Stimulated activated effector memory CD8-positive, alpha-beta T cell treated with anti-CD3 and anti-CD28 coated beads, Interleukin-12 subunit alpha, Interleukin-12 subunit beta, amount 100 ng/mL, for 72 hours (primary cell): ENCODE measurements around the gene MESD.
A peak's percentile ranks its signal among the peaks of the same experiment; 100 is the strongest.

Experiments used
- ATAC-seq: fragments of 150-1000 bp; cut with Tn5 transposase; 2 replicates; pipeline ENCODE4 v1.10.0; 2021
- DNase-seq, 2 donors: peaks; one replicate each; pipeline ENCODE4 v3.0.0; 2021 to 2022; ENCODE audit warnings: low spot score in 2 of 2
- H3K27ac Mint-ChIP-seq: one replicate; pipeline ENCODE4 v1.8.0; 2022; ENCODE audit warnings: mild to moderate bottlenecking, mixed read lengths
- H3K36me3 Mint-ChIP-seq: one replicate; pipeline ENCODE4 v1.8.0; 2022; ENCODE audit warnings: mild to moderate bottlenecking, mixed read lengths
- H3K4me1 Mint-ChIP-seq: one replicate; pipeline ENCODE4 v1.8.0; 2022; ENCODE audit warnings: mixed read lengths
- H3K4me3 Mint-ChIP-seq: one replicate; pipeline ENCODE4 v1.8.0; 2022; ENCODE audit warnings: mild to moderate bottlenecking, mixed read lengths
- H3K9me3 Mint-ChIP-seq: one replicate; pipeline ENCODE4 v1.8.0; 2022; ENCODE audit warnings: mixed read lengths

Gene MESD

DNA sequence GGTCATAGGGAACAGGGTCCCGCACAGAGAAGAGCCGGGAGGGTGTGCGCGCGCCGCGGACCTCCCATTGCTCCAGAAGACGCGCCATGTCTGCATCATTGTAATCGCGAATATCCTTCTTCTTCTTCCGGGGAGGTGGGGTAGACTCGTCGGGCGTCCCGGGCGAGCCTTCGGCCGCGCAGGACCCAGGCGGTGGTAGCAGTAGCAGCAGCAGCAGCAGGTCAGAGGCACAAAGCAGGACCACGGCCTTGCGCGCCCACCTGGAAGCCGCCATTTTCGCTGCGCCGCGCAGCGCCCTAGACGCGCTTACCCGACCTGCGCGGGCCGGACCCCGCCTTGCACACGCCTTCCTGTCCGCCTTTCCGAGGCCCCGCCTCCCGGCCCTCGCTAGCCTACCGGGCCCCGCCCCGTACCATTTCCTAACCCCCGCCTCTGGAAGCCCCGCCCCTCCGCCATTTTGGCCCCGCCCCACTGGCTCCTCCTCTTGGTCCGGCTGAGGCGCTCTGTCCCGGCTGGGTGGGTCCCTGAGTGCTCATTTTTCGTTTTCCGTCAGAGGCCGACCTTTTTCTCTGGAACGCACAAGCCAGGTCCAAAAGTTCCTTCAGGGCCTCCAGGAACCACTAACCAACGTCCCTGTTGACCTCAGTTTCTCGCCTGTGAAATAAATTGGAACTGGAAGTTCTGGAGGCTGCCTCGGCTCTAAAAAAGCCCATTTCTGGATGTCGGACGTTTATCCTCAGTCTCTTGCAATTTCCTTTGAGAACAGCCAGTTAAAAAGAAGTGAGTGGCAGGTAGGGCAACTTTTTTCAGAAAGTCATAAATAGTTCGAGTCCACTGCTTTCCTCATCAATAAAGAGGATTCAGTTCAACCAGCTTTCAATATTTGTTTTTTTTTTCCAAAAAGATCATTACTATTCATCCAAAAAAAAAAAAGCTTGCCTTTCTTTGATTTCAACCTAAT is at the start of gene MESD:
Gene MESD (minus strand): TSS at position 302 of the 961 bp plus-strand sequence. CDS start 28 bp downstream, at position 274.
- H3K4me3 Mint-ChIP-seq, result peak within 1 kb of the TSS; percentile 97
- DNase-seq (peak; percentile 92 to 95), ATAC-seq (peak; percentile 99)
- H3K4me1 Mint-ChIP-seq, result peaks cover 52% of the 10 kb centered on the region
- no peaks in the 10 kb centered on the region for H3K9me3 Mint-ChIP-seq
- peak within 1 kb of the TSS; percentile 96 for H3K27ac Mint-ChIP-seq
- peaks cover 27% of the 10 kb centered on the region for H3K36me3 Mint-ChIP-seq

DNA sequence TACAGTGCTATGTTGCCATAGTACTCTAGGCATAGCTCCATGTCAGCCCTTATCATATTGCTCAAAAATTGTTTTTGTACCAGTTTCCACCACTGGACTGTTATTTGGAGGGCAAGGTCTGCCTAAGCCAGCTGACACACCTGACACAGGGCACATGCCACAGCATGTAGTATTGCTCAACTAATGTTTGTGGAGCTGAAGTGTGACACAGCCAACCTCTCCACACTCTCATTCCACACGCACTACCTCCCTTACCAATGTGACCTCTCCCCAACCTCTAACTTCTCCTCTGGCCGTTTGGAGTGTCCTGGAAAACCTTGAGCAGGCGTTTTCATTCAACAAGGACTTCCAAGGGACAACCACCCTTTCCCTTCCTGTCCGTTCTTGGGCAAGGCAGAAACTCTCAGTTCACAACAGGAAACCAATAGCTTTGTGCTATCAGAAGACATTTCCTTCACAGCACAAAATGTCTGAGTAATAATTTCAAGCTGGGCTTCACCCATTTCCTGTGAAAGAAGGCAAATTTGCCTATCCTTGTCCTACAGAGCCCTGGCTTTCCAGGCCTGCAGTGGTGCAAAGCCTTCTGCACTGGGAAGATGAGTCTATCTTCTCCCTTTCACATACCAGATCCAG is 49.5 kb upstream of the MESD start:
- DNase-seq, result no peak
- peaks cover 8% of the 10 kb centered on the region for H3K4me1 Mint-ChIP-seq
- peak overlapping the region; percentile 60 for H3K27ac Mint-ChIP-seq
- no peaks in the 10 kb centered on the region for H3K36me3 Mint-ChIP-seq
- H3K9me3 Mint-ChIP-seq, result no peaks in the 10 kb centered on the region
- ATAC-seq, result peak; percentile 61
- H3K4me3 Mint-ChIP-seq, result peak overlapping the region; percentile 8

DNA sequence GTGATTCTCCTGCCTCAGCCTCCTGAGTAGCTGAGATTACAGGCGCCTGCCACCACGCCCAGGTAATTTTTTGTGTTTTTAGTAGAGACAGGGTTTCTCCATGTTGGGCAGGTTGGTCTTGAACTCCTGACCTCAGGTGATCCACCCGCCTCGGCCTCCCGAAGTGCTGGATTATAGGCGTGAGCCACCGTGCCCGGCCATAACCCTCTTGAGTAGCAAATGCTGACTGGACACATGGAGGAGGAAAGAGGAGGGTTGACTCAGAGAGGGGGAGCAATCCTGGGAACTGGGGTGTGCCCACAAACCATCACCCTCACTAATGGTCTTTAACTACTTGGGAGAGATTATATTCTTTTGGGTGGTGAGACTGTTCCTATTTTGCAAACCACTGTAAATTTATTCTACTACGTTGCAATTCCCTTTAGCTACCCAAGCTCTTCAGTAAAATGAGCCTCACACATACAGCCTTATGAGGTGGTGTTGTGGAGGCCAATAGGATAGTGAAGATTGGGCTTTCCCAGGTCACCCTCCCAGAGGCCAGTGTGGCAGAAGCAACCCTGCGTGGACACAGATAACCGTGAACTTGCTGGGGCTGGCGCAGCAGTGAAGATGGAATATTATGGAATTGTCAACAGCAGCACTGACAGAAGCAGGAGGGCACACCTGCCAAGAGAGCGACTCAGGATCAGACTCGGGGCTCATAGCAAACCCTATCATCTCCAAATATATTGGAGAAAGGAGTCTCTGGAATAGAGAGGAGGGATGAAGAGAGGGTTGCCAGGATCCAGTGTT is 48.5 kb upstream of the MESD start:
- ATAC-seq, result no peak
- Mint-ChIP-seq H3K4me3 (no peak overlapping the region), H3K36me3 (no peaks in the 10 kb centered on the region), H3K27ac (no peak overlapping the region), H3K4me1 (peaks cover 8% of the 10 kb centered on the region), H3K9me3 (no peaks in the 10 kb centered on the region)
- DNase-seq, result no peak

DNA sequence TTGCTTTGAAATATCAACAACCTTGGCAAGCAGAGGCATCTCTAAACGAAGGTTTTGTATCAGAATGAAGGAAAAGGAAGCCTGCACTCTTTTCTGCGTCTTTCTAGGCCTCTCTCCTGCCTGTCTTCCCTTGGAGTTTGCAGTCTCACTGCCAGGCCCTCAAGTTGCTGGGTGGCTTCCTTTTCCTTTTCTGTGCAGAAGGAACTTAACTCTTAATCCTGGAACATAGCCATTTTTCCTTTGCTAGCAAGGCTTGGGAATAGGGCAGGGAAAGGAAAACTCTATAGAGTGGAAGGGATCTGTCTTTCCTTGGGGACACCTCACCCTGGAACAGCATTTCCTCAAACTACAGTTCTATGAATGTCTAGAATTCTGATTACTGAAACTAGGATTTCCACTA is 43.9 kb upstream of the MESD start:
- Mint-ChIP-seq H3K27ac (no peak overlapping the region), H3K9me3 (peaks cover 12% of the 10 kb centered on the region), H3K4me1 (peaks cover 21% of the 10 kb centered on the region), H3K36me3 (no peaks in the 10 kb centered on the region), H3K4me3 (no peak overlapping the region)
- DNase-seq, result no peak
- ATAC-seq, result no peak

DNA sequence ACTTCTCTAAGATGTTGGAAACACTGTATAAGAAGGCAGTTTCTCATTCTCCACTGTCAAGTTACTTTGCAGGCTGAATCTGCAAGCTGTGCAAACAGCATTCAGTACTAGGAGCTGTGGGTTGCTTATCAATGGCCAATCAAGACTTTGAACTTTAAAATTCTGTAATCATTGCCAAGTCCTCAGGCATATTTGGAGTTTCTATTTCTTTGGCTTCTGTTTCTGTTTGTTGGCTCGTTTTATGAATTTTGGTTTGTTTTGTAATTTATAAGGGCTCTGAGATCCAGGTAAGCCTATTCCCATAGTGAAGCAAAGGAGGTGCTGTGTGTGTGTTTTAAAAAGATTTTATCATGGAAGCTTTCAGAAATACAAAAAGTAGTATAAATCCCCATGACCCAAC is 43.2 kb upstream of the MESD start:
- H3K27ac Mint-ChIP-seq, result no peak overlapping the region
- H3K9me3 Mint-ChIP-seq, result peaks cover 12% of the 10 kb centered on the region
- ATAC-seq, result no peak
- no peak overlapping the region for H3K4me3 Mint-ChIP-seq
- H3K4me1 Mint-ChIP-seq, result peaks cover 21% of the 10 kb centered on the region
- no peaks in the 10 kb centered on the region for H3K36me3 Mint-ChIP-seq
- DNase-seq, result no peak

DNA sequence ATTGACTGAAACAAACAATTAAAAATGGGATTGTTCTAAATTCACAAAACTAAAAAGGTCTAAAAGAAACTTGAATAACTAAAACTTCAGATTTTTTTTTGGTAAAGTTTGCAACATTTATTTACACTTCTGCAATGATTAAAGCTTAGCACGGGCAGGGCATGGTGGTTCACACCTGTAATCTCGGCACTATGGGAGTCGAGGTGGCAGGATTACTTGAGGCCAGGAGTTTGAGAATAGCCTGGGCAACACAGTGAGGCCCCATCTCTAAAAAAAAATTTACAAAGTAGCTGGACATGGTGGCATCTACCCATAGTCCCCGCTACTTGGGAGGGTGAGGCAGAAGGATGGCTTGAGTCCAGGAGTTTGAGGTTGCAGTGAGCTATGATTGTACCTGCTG is 42.7 kb upstream of the MESD start:
- no peak overlapping the region for H3K27ac Mint-ChIP-seq
- H3K4me3 Mint-ChIP-seq, result no peak overlapping the region
- no peak for ATAC-seq
- peaks cover 21% of the 10 kb centered on the region for H3K4me1 Mint-ChIP-seq
- no peak for DNase-seq
- H3K9me3 Mint-ChIP-seq, result peaks cover 12% of the 10 kb centered on the region
- H3K36me3 Mint-ChIP-seq, result no peaks in the 10 kb centered on the region

DNA sequence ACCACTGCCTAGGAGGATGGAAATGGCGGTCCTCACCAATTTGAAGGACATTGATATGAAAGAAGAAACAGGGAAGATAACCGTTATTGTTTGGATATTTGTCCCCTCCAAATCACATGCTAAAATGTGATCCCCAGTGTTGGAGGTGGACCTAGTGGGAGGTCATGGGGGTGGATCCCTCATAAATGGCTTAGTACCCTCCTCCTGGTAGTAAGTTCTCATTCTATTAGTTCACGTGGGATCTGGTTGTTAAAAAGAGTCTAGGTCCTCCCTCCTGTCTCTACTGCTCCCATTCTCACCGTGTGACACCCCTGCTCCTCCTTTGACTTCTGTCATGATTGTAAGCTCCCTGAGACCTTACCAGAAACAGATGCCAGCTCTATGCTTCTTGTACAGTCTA is 41.6 kb upstream of the MESD start:
- DNase-seq (no peak), ATAC-seq (no peak)
- no peaks in the 10 kb centered on the region for H3K36me3 Mint-ChIP-seq
- H3K27ac Mint-ChIP-seq, result peak overlapping the region; percentile 7
- peaks cover 12% of the 10 kb centered on the region for H3K9me3 Mint-ChIP-seq
- no peak overlapping the region for H3K4me3 Mint-ChIP-seq
- H3K4me1 Mint-ChIP-seq, result peaks cover 30% of the 10 kb centered on the region

DNA sequence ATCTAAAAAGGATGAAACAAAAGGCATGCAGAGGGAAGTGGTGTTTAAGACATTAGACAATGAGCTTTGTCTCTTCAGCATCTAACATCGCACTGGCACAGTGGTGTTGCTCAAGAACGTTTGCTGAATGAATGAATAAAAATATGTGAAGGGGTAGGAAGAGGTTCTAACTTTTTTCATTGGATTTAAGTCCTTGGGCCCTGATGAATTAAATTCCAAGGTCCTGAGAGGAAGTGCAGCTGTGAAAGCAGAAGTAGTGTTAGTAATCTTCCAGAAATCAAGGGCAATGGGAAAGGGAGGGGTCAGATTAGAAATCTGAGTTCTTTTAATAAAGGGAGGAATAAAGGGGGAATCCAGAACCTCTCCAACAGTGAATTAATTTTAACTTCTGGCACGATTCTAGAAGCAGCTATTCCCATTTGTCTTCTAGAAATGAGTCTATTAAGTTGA is 40.7 kb upstream of the MESD start:
- ATAC-seq (no peak), DNase-seq (no peak)
- Mint-ChIP-seq H3K4me3 (no peak overlapping the region), H3K9me3 (peaks cover 12% of the 10 kb centered on the region), H3K36me3 (no peaks in the 10 kb centered on the region), H3K27ac (peak overlapping the region; percentile 30), H3K4me1 (peaks cover 35% of the 10 kb centered on the region)

DNA sequence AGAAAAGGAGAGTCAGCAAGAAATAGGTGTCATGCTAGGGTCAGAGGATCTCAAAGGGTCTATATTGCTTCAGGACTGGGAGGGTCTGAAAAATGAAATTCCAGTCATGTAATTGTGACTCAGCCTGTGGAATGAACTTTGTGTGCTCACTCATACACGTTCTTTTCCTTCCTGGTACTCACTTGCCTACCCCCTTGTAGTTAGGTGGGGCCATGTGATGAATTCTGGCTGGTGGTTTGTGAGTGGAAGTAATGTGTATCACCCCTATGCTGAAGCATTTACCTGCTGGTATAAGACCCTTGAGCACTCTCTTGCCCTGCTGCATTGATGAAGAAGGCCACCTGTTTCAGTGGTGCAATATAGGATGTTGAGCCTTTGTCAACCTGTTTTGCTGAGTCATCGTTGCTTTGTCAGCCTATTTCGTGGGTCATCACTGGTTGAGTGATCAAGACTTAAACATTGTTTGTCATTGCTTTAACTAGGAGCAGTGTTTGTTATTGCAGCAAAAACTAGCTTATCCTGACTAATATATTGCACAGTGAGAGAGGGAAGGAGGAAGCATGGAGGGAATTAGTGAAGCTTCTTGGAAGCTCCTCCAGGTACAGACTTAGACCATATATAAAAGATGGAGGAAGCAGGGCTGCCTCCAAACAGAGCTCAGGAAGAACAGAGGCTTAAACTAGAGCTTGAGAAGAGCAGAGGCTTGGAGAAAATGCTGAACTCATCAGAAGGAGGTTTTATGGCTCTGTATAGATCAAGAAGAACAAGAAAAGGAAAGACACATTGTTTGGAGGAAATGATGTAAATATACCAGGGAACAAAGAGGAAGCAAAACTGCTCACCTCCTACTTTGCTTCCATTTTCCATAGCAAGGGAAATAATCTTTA is 40.0 kb upstream of the MESD start:
- Mint-ChIP-seq H3K9me3 (peaks cover 12% of the 10 kb centered on the region), H3K36me3 (no peaks in the 10 kb centered on the region), H3K27ac (peak overlapping the region; percentile 30), H3K4me1 (peaks cover 42% of the 10 kb centered on the region), H3K4me3 (no peak overlapping the region)
- no peak for ATAC-seq
- no peak for DNase-seq

DNA sequence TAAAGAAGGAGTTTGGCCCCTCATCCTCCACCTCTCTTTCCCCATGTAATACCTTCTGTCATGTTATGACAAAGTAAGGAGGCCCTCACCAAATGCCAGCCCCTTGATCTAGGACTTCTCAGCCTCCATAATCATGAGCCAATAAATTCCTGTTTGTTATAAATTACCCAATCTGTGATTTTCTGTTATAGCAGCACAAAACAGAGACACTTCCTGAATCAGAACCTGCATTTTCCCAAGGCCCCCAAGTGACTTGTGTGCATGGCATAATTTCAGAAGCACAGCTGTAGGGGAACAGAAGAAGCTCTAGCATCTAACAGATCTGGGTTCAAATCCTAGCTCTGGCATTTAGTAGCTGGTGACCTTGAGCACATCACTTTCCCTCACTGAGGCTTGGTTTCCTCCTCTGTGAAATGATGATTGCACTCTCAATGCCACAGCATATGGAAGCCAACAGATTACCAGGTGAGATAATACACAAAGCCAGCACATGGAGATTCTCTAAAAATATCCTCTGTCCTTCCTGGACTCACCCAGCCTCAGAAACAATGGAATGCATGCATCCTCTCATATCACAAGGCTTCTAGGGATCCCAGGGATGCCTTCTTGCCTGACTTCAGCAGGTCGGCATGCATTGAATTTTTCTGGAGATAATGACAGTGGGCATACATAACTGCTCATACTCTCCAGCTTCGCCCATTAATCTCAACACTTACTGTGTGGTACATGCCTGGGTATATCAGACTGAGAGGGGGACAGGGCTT is 37.4 kb upstream of the MESD start:
- ATAC-seq (no peak), DNase-seq (no peak)
- Mint-ChIP-seq H3K9me3 (peaks cover 15% of the 10 kb centered on the region), H3K4me1 (peaks cover 62% of the 10 kb centered on the region), H3K27ac (no peak overlapping the region), H3K4me3 (no peak overlapping the region), H3K36me3 (peaks cover 6% of the 10 kb centered on the region)

DNA sequence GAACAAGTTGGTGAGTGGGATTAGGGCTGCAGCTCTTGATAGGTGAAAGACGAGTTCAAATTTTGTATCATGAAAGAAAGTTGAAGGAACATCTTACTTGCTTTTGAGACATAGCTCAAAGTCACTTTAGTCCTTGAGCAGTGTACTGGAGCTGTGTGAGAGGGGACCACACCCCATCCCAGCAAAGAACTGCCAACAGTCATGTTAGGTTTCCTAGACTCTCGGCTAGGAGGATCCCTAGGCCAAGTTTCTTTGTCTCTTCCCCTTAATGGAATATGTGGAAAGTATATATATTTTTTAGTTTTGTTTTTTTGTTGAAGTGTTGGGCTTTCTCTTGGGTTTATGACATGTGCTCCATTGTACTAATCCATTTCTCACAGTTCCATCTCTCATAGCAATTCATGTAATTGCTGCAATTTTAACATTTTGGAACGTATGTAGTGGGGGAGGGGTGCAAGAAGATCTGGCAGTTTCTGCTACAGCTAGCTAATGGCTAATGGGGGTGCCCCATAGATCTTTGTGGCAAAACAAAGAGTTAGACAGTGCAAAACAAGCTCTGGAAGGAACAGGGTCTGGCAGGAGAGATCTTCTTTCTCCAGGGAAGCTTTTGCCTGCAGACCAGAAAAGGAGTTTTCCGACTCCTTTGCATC is 36.2 kb upstream of the MESD start:
- no peak for DNase-seq
- Mint-ChIP-seq H3K27ac (peak overlapping the region; percentile 98), H3K36me3 (peaks cover 6% of the 10 kb centered on the region), H3K4me3 (no peak overlapping the region), H3K9me3 (peaks cover 11% of the 10 kb centered on the region), H3K4me1 (peaks cover 57% of the 10 kb centered on the region)
- ATAC-seq, result no peak

DNA sequence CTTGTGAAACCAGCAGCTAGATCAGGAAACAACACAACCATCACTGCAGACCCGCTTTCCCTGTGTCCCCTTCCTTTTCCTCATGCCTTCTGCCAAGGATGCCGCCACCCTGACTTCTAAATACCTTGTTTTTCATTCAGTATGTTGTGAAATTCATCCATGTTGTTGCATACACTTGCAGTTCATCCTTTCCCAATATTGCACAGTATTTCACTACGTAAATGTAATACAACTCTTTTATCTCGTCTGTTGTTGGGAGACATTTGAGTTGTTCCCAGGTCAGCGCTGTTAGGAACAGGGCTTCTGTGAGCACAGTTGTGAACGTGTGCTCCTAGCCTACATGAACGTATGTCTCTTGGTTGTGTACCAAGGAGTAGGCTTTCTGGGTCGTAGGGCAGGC is 35.3 kb upstream of the MESD start:
- peak overlapping the region; percentile 98 for H3K27ac Mint-ChIP-seq
- no peak for DNase-seq

DNA sequence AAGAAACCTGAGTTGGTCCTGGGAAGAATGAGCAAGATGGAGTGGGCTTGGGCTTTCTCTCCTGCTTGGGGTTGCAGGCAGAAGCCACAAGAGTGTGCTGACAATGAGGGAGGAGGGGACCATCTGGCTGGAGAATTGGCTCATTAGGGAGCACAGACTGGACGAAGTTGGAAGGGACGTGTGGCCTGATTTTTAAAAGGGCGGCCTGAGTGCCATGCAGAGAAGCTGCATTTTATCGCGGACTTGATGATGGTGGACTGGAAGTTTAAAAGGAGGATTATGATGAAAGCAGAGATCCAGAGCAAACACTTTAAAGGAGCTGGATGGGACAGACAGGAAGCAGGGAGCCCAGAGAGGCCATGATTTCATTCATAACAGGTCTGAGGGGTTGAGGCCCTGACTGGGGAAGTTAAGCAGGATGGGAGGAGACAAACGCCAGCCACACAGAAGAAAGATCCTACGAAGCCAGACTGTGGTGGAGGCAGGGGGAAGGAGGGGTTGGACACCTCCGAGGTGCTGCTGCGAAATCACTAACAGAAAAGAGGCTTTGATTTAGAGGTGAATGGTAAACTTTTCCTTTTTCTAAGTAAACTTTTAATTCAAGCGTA is 34.8 kb upstream of the MESD start:
- peak overlapping the region; percentile 61 for H3K4me3 Mint-ChIP-seq
- H3K4me1 Mint-ChIP-seq, result peaks cover 53% of the 10 kb centered on the region
- H3K9me3 Mint-ChIP-seq, result peaks cover 4% of the 10 kb centered on the region
- H3K27ac Mint-ChIP-seq, result peak overlapping the region; percentile 98
- peaks cover 6% of the 10 kb centered on the region for H3K36me3 Mint-ChIP-seq
- DNase-seq (no peak), ATAC-seq (no peak)

More for the DNA sequence above, 35.3 kb upstream of the MESD start:
- ATAC-seq, result no peak
- Mint-ChIP-seq H3K4me3 (no peak overlapping the region), H3K36me3 (peaks cover 6% of the 10 kb centered on the region), H3K4me1 (peaks cover 59% of the 10 kb centered on the region), H3K9me3 (peaks cover 7% of the 10 kb centered on the region)
